Colon (tissue), 2 donors: Measurements from ENCODE around the gene ELMOD3.
"Not testable (repeated sequence)": the region's sequence is repeated elsewhere in the genome, so short reads cannot be mapped to it uniquely, and the experiment has no call there.

ENCODE experiments used
- FAIRE-seq: peaks from 2 replicates; lab custom pipeline; 2012; peaks lifted over from hg19 to GRCh38; lab: Jason Lieb, UNC
- donor health status: control.
- donor health status: control.

The ELMOD3 gene

DNA sequence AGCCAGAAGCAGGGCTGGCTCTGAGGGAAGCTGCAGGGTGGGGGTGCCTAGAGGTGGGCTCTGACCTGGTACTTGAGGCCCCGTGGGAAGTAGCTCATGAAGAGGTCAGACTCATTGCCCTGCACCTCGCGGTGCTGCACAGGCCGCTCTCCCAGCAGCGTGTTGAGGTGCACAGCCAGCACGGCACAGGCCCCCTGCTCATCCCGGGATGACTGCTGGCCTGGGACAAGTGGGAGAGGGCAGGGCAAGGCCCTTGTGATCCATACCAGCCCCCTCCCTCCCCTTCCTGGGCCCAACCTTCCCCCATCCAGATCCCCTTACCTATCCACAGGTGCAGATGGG lies 46.9 kb downstream of the ELMOD3 start:
- FAIRE-seq = no peak

DNA sequence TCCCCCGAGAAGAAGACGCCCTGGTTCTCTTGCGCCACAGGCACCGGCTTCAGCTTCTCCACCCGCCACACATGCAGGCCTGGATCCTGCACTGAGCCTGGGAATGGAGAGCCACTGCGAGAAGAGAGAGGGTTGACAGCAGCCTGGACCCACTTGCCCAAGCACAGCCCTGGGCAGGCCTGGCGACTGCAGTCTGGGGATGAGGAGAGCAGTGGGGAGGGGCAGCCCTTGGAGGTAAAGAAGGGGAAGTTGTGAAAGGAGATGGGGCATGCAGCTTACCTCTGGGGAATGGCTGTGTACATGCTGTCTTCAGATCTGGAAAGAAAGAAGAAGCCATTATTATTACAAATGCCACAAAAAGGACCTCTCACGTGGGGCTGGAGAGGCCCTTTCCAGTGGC lies 47.3 kb downstream of the ELMOD3 start:
- no peak for FAIRE-seq

DNA sequence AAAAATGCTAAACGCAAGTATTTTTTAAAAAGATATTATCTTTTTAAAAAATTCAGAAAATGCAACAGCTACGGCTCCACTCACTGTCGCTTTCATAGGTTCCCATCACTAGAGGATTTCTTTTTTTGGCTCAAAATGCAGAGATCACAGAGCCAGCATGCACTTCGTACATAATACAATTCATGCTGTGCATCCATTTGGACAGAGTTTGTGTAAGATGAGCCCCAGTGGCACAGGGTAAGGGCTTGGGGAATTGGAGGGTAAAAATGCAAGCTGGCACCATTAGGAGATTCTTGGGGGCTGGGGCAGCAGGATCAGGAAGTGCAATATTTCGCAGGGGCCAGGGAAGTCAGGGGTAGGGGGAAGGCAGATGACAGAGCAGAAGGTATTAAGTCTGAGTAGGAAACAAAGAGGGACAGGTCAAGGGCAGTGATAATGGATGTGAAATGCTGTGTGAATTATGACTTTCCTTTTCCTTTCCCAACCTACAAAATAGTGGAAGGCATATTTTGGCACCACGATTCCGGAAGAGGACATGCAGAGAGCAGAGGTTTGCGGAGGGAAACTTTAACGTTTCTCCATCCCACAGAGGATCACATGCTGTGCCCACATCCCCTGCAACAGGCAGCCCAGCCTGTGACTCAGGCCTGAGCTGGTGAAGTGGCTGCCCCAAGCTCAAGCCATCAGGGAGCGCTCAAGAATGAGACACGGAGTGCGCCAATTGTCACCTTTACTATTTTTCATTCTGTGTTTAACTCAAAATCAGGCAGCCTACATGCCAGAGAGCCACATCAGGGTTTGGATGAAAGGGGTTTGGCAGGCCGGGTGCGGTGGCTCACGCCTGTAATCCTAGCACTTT lies 50.9 kb downstream of the ELMOD3 start:
- FAIRE-seq = no peak

DNA sequence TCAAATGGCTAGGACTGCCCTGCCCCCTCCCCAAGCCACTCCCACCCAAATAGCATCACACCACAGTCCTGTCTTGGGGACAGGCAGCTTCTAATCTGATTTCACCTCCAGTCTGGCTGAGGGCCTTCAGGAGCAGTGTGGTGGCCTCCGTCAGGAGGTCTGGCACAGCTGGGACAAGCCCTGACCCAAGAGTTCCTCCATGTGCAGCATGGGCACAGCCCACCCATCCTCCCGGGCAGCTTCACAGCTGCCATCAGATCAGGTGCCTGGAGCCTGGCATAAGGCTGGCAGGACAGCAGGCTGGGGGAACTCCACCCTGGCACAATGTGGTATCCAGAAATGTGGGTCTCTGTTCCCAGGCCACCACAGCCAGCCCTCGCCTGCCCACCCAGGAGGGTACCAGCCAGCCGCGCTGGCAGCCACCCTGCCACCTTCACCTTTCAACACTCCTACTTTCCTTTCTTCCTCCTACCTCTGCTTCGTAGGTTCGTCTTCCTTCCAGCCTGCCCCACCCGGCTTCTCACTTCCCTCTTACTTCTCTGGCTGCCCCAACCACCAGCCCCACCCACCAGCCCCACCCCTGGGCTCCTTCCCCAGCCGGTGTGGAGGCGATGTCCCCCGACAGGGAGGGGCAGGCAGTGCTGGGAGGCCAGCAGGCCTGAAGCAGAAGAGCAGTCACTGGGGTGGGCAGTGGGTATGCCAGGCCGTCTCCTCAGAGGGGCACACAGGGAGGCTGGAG lies 55.4 kb downstream of the ELMOD3 start, which contains the start of gene CAPG:
Gene CAPG (minus strand): TSS at position 522 of the 739 bp plus-strand sequence. CDS start 8,221 bp downstream, outside the sequence.
- no peak for FAIRE-seq

GRCh38 chr2:85410584-85411404 lies 56.2 kb downstream of the ELMOD3 start:
- no peak for FAIRE-seq

GRCh38 chr2:85411405-85411748 lies 56.8 kb downstream of the ELMOD3 start:
- no peak for FAIRE-seq

DNA sequence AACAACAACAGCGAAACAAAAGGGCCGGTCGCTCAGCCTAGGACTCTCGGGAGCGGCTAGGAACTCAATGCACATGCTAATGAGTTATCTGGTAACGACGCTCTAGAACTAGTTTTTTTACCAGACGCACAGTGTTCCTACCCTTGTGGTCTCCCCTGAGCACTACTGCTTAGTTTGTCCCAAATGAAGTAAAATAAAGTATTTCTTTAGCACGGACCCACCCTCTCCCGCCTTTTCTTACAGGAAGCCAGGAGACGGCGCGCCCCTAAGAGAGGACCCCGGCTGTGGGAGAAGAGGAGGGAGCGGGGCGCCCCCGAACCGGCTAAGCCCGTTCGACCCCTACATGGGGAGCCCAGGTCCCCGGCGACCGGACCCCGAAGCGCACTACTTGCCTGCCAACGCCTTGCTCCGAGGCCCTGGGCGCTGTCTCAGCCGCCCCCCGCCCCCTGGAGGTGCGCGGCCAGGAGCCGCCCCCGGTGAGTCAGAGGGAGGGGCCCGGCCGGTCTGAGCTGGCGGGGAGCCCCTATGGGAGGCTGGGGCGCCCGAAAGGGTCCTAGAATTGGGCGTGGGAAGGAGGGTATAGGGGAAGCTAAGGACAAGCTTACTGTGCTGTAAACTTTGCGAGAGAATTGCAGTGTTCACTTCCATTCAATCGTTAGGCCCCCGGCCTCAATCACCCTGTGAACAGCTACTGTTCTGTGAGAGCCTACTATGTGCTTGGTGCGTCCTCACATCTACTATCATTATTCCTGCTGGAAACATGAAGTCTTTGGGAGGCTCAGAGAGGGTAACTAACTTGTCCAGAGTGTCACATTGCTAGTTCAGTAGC lies 59.2 kb downstream of the ELMOD3 start:
- no peak for FAIRE-seq

GRCh38 chr2:85414421-85414759 lies 59.8 kb downstream of the ELMOD3 start:
- FAIRE-seq = not testable (repeated sequence)

- no peak for FAIRE-seq
Observed at GRCh38 chr2:85414761-85415553, 60.4 kb downstream of the ELMOD3 start.

- FAIRE-seq = no peak
Observed at GRCh38 chr2:85415980-85416650, 61.5 kb downstream of the ELMOD3 start.

GRCh38 chr2:85418132-85419008 lies 63.8 kb downstream of the ELMOD3 start, which contains the start of gene SH2D6:
Gene SH2D6, plus strand, starts transcription at chr2:85418714. Its CDS starts 10,752 bp downstream, at chr2:85429466.
- FAIRE-seq = no peak

DNA sequence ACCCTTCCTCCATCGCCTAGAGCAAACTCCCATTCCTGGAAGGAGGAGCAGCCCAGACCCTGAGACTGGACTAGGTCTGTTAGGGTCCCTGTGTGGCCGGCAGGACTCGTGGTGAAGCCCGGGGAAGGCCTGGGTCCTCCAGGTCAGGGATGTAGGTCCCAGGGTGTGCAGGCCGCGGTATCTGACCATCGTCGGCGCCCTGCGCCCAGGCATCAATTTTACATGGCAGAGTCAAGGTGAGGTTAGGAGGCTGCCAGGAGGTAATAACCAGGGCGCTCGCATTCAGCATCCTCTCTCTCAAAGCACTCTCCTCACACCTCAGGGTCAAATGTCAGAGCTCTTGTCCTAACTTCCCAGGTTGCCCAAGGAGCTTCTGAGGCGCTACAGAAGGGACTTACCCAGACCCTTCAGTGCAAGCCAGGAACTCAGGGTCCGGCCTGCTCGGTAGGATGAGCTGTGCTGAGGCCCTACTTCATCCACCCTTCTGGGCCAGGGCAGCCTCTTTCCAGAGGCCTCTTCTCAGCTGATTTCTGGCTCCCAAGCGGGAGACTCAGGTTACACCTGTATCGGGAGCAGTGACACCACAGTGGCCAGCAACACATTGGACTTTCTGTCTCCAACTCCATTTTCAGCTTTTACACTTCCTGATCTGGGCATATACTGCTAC lies 64.6 kb downstream of the ELMOD3 start:
- FAIRE-seq = no peak

GRCh38 chr2:85420536-85421259 lies 66.1 kb downstream of the ELMOD3 start:
- no peak for FAIRE-seq

DNA sequence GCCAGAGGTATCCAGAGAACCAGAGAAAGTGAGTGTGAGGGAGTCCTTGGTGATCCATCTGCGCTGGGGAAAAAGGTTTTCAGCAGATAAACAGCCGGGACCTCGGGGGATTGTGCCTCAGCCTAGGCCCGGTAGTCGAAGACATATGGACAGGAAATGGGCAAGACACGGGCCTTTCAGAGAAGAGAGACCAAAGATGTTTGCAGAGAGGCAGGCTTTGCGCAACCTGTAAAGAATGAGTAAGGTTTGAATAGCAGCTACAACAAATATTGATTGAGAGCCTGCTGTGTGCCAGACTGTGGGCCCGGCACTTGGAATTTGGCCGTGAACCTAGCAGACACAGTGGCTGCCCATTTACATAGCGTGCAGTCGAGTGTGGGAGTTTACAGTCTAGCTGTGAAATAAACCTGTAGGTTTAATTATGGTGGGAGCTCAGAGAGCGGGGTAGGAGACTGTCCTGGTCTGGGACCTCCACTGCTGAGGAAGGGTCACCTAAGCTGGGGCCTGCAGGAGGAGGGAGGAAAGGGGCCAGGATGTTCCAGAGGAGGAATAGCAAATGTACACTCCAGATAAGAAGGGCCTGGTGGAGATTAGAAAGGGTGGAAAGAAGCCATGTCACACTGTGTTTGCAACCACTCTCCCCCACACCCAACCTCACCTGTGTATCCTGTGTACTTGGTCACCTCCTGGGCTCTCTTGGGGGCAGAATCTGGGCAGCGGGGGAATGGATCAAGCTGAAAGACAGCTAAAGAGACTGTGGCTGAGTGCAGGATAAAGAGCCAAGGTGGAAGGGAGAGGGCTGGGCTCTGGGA lies 66.9 kb downstream of the ELMOD3 start:
- no peak for FAIRE-seq

- FAIRE-seq = no peak
Observed at GRCh38 chr2:85422072-85422457, 67.5 kb downstream of the ELMOD3 start.

- FAIRE-seq = no peak
Observed at GRCh38 chr2:85423525-85423924, 69.0 kb downstream of the ELMOD3 start.

DNA sequence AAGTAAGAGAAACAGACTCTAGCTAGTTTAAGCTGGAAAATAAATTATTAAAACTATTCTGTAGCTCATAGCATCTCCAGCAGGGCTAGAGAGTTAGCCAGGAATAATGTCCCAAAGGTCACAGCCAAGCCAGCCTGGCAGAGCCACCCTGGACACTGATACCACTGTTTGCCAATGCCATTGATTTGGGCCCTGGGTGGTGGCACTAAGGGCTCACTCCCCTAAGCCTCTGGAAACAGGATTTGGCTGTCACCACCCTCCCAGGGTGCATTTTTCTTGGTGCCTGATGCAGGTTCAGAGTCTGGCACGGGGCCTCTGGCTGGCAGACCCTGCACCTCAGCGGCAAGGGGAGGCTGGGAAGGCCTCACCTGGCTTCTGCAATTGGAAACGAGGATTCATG lies 71.0 kb downstream of the ELMOD3 start:
- FAIRE-seq = no peak
